ENCODE results near the gene PNPLA1.
A peak's percentile ranks its signal among the peaks of the same experiment; 100 is the strongest.

PNPLA1 gene

DNA sequence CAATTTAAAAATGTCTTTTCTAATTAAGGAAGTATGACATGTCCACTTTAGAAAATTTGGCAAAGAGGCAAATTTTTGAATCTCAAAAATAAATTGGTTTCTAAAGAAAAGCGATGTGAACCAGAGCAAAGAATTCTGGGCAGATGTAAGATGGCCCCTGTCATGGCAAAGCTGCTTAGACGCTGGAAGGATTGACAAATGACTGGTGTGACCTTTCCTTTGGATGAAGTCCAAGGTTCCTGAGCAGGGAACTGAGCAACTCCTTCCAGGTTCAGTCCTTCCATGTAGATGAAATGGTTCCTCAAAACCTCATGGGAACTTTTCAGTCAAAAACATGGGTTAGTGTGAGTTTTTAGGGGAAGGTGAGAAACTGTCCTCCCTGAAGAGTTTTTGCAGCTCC lies 48.2 kb upstream of the PNPLA1 start:
- Histone ChIP-seq H3K4me3 (ENCODE audit: low read depth, low read length) (no peak overlapping the region), H3K9me3 (ENCODE audit: control insufficient read depth, insufficient read depth, low read depth, low read length) (no peaks in the 10 kb centered on the region), H3K27ac (ENCODE audit: extremely low read depth, low read depth, low read length) (no peak overlapping the region), H3K36me3 (ENCODE audit: control insufficient read depth in 2 of 2, insufficient read depth in 1 of 2, low read length in 2 of 2) (peaks cover 26 to 85% of the 10 kb centered on the region in 2 experiments), H3K4me1 (ENCODE audit: control insufficient read depth, insufficient read depth, low read length) (peaks cover 17% of the 10 kb centered on the region)
- TF ChIP-seq ZNF362 (tag by site-specific recombination; IDR thresholded peaks at IDR 0.05) (no peak), ZNF670 (tag by site-specific recombination; IDR thresholded peaks at IDR 0.05; ENCODE audit: low read depth) (no peak)
- POLR2A ChIA-PET = no interaction called here
- CTCF ChIA-PET = interaction anchor here (0.7 kb wide), 1 partner anchor 527 kb away, joined by 4 read pairs; no protein-coding TSS in a partner anchor

- no peak for TF ChIP-seq ZBTB20 (tag by site-specific recombination; IDR thresholded peaks at IDR 0.05)
- no peak overlapping the region for H3K27ac ChIP-seq (ENCODE audit: extremely low read depth, low read depth, low read length)
- peaks cover 30% of the 10 kb centered on the region for H3K4me1 ChIP-seq (ENCODE audit: control insufficient read depth, insufficient read depth, low read length)
- CTCF ChIA-PET = no interaction called here
- H3K9me3 ChIP-seq (ENCODE audit: control insufficient read depth, insufficient read depth, low read depth, low read length) = no peaks in the 10 kb centered on the region
- H3K36me3 ChIP-seq (ENCODE audit: control insufficient read depth in 2 of 2, insufficient read depth in 1 of 2, low read length in 2 of 2) = peaks cover 23 to 76% of the 10 kb centered on the region in 2 experiments
- H3K4me3 ChIP-seq (ENCODE audit: low read depth, low read length) = no peak overlapping the region
- POLR2A ChIA-PET = no interaction called here
Measured at GRCh38 chr6:36222924-36223323, 46.9 kb upstream of the PNPLA1 start.

DNA sequence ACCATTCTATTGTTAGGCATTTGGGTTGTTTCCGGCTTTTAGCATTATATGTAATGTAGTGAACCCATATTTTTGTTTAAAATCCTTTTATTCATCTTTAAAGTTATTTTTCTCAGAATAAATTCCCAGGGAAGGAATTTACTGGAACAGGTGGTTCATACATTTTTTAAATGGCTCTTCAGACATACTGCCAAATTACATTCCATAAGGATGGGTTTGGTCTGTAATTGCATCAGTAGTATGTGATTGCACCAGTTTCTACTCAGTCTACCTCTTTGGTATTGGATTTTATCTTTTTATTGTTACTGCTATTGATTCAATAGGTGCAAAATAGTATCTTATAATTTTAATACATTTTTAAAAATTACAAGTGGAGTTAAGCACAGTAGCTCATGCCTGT lies 46.2 kb upstream of the PNPLA1 start:
- Histone ChIP-seq H3K27ac (ENCODE audit: extremely low read depth, low read depth, low read length) (no peak overlapping the region), H3K4me1 (ENCODE audit: control insufficient read depth, insufficient read depth, low read length) (peaks cover 33% of the 10 kb centered on the region), H3K4me3 (ENCODE audit: low read depth, low read length) (no peak overlapping the region), H3K9me3 (ENCODE audit: control insufficient read depth, insufficient read depth, low read depth, low read length) (no peaks in the 10 kb centered on the region), H3K36me3 (ENCODE audit: control insufficient read depth in 2 of 2, insufficient read depth in 1 of 2, low read length in 2 of 2) (peaks cover 23 to 77% of the 10 kb centered on the region in 2 experiments)
- TF ChIP-seq ZNF645 (tag by site-specific recombination; IDR thresholded peaks at IDR 0.05) = no peak
- no peak for TF ChIP-seq ZNF707 (tag by site-specific recombination; IDR thresholded peaks at IDR 0.05)
- no peak for TF ChIP-seq MEIS1 (CRISPR knock-in tag; IDR thresholded peaks at IDR 0.05; ENCODE audit: borderline replicate concordance)
- TF ChIP-seq ZNF837 (tag by site-specific recombination; IDR thresholded peaks at IDR 0.05) = no peak
- TF ChIP-seq HOXC10 (CRISPR knock-in tag; IDR thresholded peaks at IDR 0.05) = no peak
- no peak for TF ChIP-seq YY2 (tag by site-specific recombination; IDR thresholded peaks at IDR 0.05)
- no peak for TF ChIP-seq KLF8 (tag by site-specific recombination; IDR thresholded peaks at IDR 0.05)
- TF ChIP-seq, protein P1, sequence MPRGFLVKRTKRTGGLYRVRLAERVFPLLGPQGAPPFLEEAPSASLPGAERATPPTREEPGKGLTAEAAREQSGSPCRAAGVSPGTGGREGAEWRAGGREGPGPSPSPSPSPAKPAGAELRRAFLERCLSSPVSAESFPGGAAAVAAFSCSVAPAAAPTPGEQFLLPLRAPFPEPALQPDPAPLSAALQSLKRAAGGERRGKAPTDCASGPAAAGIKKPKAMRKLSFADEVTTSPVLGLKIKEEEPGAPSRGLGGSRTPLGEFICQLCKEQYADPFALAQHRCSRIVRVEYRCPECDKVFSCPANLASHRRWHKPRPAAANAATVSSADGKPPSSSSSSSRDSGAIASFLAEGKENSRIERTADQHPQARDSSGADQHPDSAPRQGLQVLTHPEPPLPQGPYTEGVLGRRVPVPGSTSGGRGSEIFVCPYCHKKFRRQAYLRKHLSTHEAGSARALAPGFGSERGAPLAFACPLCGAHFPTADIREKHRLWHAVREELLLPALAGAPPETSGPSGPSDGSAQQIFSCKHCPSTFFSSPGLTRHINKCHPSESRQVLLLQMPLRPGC (tag by site-specific recombination; IDR thresholded peaks at IDR 0.05) = no peak
- TF ChIP-seq PRDM1 (tag by site-specific recombination; IDR thresholded peaks at IDR 0.05) = no peak
- CTCF ChIA-PET = no interaction called here
- POLR2A ChIA-PET = no interaction called here

GRCh38 chr6:36224918-36225461 lies 44.9 kb upstream of the PNPLA1 start:
- H3K4me3 ChIP-seq (ENCODE audit: low read depth, low read length) = no peak overlapping the region
- POLR2A ChIA-PET = no interaction called here
- no peak overlapping the region for H3K27ac ChIP-seq (ENCODE audit: extremely low read depth, low read depth, low read length)
- CTCF ChIA-PET = interaction anchor here (0.6 to 1.4 kb wide), 3 partner anchors 12 to 78 kb away, joined by 4 read pairs; no protein-coding TSS in a partner anchor
- H3K4me1 ChIP-seq (ENCODE audit: control insufficient read depth, insufficient read depth, low read length) = peaks cover 33% of the 10 kb centered on the region
- H3K36me3 ChIP-seq (ENCODE audit: control insufficient read depth in 2 of 2, insufficient read depth in 1 of 2, low read length in 2 of 2) = peaks cover 17 to 77% of the 10 kb centered on the region in 2 experiments
- H3K9me3 ChIP-seq (ENCODE audit: control insufficient read depth, insufficient read depth, low read depth, low read length) = no peaks in the 10 kb centered on the region
- TF ChIP-seq ZNF423 (tag by site-specific recombination; IDR thresholded peaks at IDR 0.05) (peak; percentile 65), ZNF837 (tag by site-specific recombination; IDR thresholded peaks at IDR 0.05) (no peak), ZNF585B (tag by site-specific recombination; IDR thresholded peaks at IDR 0.05) (no peak), IKZF3 (tag by site-specific recombination; IDR thresholded peaks at IDR 0.05) (0 out of 2 replicates have a peak, but pooled peaks have one; percentile 14), GLIS2 (tag by site-specific recombination; IDR thresholded peaks at IDR 0.05) (peak; percentile 74), PRDM10 (tag by site-specific recombination; IDR thresholded peaks at IDR 0.05) (peak; percentile 74), GLIS1 (tag by site-specific recombination; IDR thresholded peaks at IDR 0.05) (peak; percentile 58), KLF17 (tag by site-specific recombination; IDR thresholded peaks at IDR 0.05) (0 out of 2 replicates have a peak, but pooled peaks have one; percentile 39), HOXC10 (CRISPR knock-in tag; IDR thresholded peaks at IDR 0.05) (no peak)

All from HEK293 (cell line).